Stomach (tissue), 4 donors: ENCODE data around the gene PDCD1.
"Not testable (repeated sequence)": the region's sequence is repeated elsewhere in the genome, so short reads cannot be mapped to it uniquely, and the experiment has no call there.

ENCODE experiments used
- CTCF ChIP-seq, 7 experiments: fragments of 450-650 bp in 4 of 7; fragments of 200-600 bp in 3 of 7; sonication (generic) in 3 of 7; IDR thresholded peaks; one replicate each; pipeline ENCODE4 v1.5.1; 2016 to 2019; ENCODE audit warnings: antibody characterized with exemption in 7 of 7, control low read depth in 2 of 7, mild to moderate bottlenecking in 1 of 7
- EP300 ChIP-seq: sonication (generic); formaldehyde crosslinking; IDR thresholded peaks from one replicate; pipeline ENCODE4 v1.6.1; 2017; ENCODE audit warnings: antibody characterized with exemption
- POLR2A ChIP-seq, 4 donors: fragments of 450-650 bp; IDR thresholded peaks; one replicate each; pipeline ENCODE4 v1.6.1; 2016; ENCODE audit warnings: antibody characterized with exemption in 4 of 4, control low read depth in 2 of 4, mild to moderate bottlenecking in 1 of 4, moderate library complexity in 1 of 4
- POLR2AphosphoS5 ChIP-seq, 3 donors: sonication (generic); formaldehyde crosslinking; IDR thresholded peaks; one replicate each; pipeline ENCODE4 v1.6.1; 2016; ENCODE audit warnings: antibody characterized with exemption in 3 of 3

GRCh38 chr2:241875754-241876527 is 17.2 kb upstream of the PDCD1 start:
- peak in 2 of 7 experiments; percentile 14 to 35 for TF ChIP-seq CTCF (IDR thresholded peaks at IDR 0.05)
- not testable (repeated sequence) for TF ChIP-seq POLR2AphosphoS5 (IDR thresholded peaks at IDR 0.05); POLR2A (IDR thresholded peaks at IDR 0.05); EP300
